ENCODE results near the gene CCDC102A. TPM values are rescaled to one million over a fixed set of nuclear protein-coding genes. Genes with fewer than 3 reads are reported as not detected.
A peak's percentile ranks its signal among the peaks of the same experiment; 100 is the strongest.

CCDC102A gene
- total and polyA plus RNA-seq, 2 of the 13 experiments (the other 11 are each of a cell fraction or from before 2014, with no cell fraction given): 2.1 to 2.8 TPM

- TF ChIP-seq MAZ (IDR thresholded peaks at IDR 0.05; ENCODE audit: borderline replicate concordance, low read depth, low read length): no peak
- TF ChIP-seq MAZ (CRISPR knock-in tag; IDR thresholded peaks at IDR 0.05; ENCODE audit: low read depth): no peak
Observed at GRCh38 chr16:57473176-57473840, 63.1 kb downstream of the CCDC102A start (continued).

- Histone ChIP-seq H3K4me1 (ENCODE audit: insufficient read depth, low read length) (peaks cover 67% of the 10 kb centered on the region), H3K9me3 (ENCODE audit: low read length) (no peaks in the 10 kb centered on the region), H3K79me2 (ENCODE audit: insufficient read depth, low read length) (peaks cover 4% of the 10 kb centered on the region), H4K20me1 (ENCODE audit: insufficient read depth, low read length) (peaks cover 8% of the 10 kb centered on the region; the same call in 1 of the 2 replicates), H3K4me2 (ENCODE audit: low read depth, low read length) (peak overlapping the region; percentile 55), H3K4me3 (replicated peaks in 1 of 3; ENCODE audit: insufficient read depth in 1 of 3, low read depth in 2 of 3, low read length in 3 of 3) (no peak overlapping the region), H3K27ac (ENCODE audit: extremely low read length, insufficient read depth, low read length) (peak overlapping the region; percentile 82), H3K27me3 (ENCODE audit: control insufficient read depth in 1 of 2, insufficient read depth in 2 of 2, low read length in 2 of 2) (no peaks in the 10 kb centered on the region), H3K36me3 (replicated peaks in 1 of 2; ENCODE audit: control insufficient read depth in 1 of 2, insufficient read depth in 2 of 2, low read length in 2 of 2) (peaks cover 39 to 68% of the 10 kb centered on the region in 2 experiments), H2AFZ (ENCODE audit: low read length) (no peak overlapping the region), H3K9ac (ENCODE audit: insufficient read depth, low read depth, low read length) (peak overlapping the region; percentile 45)
- 87% methylated on average over 4 of the region's 4 CpGs for WGBS (ENCODE audit: low lambda C conversion rate)
- no peak for DNase-seq (ENCODE audit: low spot score)
- ChIA-PET CTCF (ENCODE audit: low intra/inter-chr PET ratio, low total read pairs) (interaction anchor here (1.1 kb wide), 1 partner anchor 10 kb away, joined by 3 read pairs; the partner anchor contains the start of gene POLR2C), POLR2A (interaction anchor here (0.8 to 5.6 kb wide), 14 partner anchors 9 to 64 kb away, joined by 3 to 147 read pairs (median 6); partner anchors contain the start of genes CCDC102A, CIAPIN1, COQ9 and DOK4)
- no TSS peak for BruUV-seq (replicated peaks)
- peak; percentile 0; the same call in 1 of the 3 replicates for ATAC-seq
- intact Hi-C loops (cut with micrococcal nuclease; ENCODE audit: unreplicated experiment): loop anchor here (1.0 kb wide), 1 partner anchor 47 kb away; no protein-coding TSS in a partner anchor
- FAIRE-seq: peak; percentile 4
- in situ Hi-C loops (cut with HindIII; ENCODE audit: extremely low pct_ligation_motif_present, low pct_unique_long_range_greater_than_20kb): no loop called here
- TF ChIP-seq RBM39 (IDR thresholded peaks at IDR 0.05; ENCODE audit: low read depth, low read length, poor library complexity, severe bottlenecking) (peak; percentile 1), TSC22D2 (CRISPR knock-in tag; IDR thresholded peaks at IDR 0.05; ENCODE audit: borderline replicate concordance) (no peak), ZNF513 (CRISPR knock-in tag; conservative IDR thresholded peaks at IDR 0.05) (no peak), PHF21A (CRISPR knock-in tag; IDR thresholded peaks at IDR 0.05) (no peak), ZNF776 (CRISPR knock-in tag; IDR thresholded peaks at IDR 0.05) (0 out of 2 replicates have a peak, but pooled peaks have one; percentile 30), ZNF740 (CRISPR knock-in tag; IDR thresholded peaks at IDR 0.05) (no peak), ZNF709 (CRISPR knock-in tag; IDR thresholded peaks at IDR 0.05) (0 out of 2 replicates have a peak, but pooled peaks have one; percentile 8), ZNF619 (CRISPR knock-in tag; IDR thresholded peaks at IDR 0.05) (0 out of 2 replicates have a peak, but pooled peaks have one; percentile 29), ZNF674 (CRISPR knock-in tag; IDR thresholded peaks at IDR 0.05; ENCODE audit: low read depth) (no peak), CBFB (CRISPR knock-in tag; IDR thresholded peaks at IDR 0.05) (no peak), ZFP91 (CRISPR knock-in tag; IDR thresholded peaks at IDR 0.05; ENCODE audit: borderline replicate concordance) (peak; percentile 26; the same call in 1 of the 2 replicates), MTA1 (CRISPR knock-in tag; IDR thresholded peaks at IDR 0.05; ENCODE audit: borderline replicate concordance) (no peak), JUNB (CRISPR knock-in tag; IDR thresholded peaks at IDR 0.05; ENCODE audit: borderline replicate concordance) (no peak), ZNF784 (CRISPR knock-in tag; IDR thresholded peaks at IDR 0.05; ENCODE audit: borderline replicate concordance) (no peak)
Observed at GRCh38 chr16:57472665-57473060, 63.7 kb downstream of the CCDC102A start.

All from HepG2 (cell line).